HG03520 (cell line): Measurements from ENCODE around the gene CAPZA2.
"Not testable (repeated sequence)": the region's sequence is repeated elsewhere in the genome, so short reads cannot be mapped to it uniquely, and the experiment has no call there.

Source experiments
- ATAC-seq: cut with Tn5 transposase; IDR thresholded peaks from one replicate; pipeline ENCODE4 v1.9.1; 2021; ENCODE audit warnings: mild to moderate bottlenecking, moderate library complexity; ENCODE audit not compliant: unreplicated experiment

CAPZA2 gene

DNA sequence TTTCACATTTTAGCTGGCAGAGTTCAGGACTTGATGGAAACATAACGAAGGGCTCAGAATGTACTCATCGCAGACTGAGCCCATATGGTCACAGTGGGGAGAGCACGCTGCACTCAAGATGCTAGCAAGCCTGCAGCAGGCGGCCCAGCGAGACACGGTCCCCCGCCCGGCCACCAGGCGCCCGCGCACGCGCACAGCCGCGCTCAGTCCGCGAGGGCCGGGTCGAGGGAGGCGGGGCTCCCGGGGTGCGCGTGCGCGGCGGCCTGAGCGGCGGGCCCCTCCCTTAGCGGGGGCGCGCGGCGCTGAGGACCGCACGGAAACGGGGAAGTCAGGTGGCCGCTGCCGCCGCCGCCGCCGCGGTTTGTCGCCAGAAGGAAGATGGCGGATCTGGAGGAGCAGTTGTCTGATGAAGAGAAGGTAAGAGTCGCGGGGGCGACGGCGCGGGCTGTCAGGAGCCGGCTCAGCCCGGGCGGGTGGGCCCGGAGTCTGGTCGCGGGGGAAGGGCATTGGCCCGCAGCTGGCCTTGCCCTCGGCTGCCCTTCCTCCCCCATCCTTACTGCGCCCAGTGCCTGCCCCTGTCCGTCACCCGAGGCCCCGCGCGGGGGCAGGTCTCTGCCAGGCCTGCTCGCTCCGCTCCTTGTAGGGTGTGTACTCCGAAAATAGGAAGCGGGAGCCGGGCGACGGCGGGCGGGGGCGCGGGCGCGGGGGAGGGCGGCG is at the start of gene CAPZA2:
Gene CAPZA2, plus strand, starts transcription at position 354 of the 717 bp plus-strand sequence. Its CDS starts 25 bp downstream, at position 379.
- ATAC-seq = peak; percentile 91

DNA sequence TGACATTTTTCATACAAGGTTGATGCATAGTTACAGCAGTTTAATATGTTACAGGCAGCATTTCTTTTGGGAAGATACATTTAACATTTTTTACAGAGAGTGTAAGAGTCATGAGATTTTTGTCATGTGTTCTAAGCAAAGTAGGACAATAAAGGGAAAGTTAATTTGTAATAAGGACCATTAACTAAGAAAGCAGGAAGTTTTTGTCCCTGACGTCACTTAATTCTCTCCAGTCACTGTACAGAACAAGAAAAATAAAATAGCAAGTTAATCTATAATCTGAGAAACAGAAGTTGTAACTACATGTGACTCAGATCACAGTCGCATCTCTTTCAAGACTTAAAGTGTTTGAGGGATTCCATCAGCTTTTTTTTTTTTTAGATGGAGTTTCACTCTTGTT is 49.5 kb upstream of the CAPZA2 start:
- no peak for ATAC-seq

DNA sequence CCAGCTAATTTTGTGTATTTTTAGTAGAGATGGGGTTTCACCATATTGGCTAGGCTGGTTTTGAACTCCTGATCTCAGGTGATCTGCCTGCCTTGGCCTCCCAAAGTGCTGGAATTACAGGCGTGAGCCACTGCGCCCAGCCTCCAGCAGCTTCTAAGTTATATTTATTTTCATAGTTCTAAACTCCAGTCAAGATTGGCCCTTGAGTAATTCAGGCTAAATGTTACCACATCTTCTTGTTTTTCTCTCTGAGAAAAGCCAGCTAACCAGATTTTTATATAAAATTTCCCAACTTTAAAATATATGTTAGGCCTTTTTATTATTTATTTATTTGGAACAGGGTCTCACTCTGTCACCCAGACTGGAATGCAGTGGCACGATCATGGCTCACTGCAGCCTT is 49.0 kb upstream of the CAPZA2 start:
- ATAC-seq = not testable (repeated sequence)

DNA sequence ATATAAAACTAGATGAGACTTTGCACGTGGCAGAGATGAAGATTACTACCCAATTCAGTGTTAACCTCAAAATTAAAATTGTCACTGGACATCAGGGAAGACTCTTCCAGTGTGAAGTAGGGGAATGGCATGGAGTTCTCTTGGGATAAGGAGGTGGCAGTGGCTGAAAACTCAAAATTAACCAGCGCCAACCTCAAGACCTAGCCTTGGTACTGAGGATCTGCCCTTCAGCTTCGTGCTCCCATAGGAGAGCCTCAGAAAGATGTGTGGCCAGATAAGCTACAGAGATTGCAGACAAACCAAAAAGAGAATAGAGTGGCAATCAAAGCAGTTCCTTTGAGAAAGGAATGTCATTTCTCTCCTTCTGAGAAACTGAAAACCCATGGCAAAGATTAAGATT is 47.3 kb upstream of the CAPZA2 start:
- no peak for ATAC-seq

DNA sequence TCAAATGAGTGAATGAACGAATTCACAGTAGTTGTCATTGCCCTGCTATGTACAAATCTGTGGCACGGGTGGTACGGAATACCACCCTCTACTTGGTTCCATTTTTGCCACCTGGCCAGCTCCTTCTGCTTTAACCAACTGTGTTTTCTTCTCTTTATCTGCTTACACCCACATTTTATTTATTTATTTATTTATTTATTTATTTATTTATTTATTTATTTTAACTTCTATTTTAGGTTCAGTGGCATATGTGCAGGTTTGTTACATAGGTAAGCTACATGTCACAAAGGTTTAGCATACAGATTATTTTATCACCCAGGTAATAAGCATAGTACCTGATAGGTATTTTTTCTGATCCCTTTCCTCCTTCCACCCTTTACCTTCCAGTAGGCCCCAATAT is 42.2 kb upstream of the CAPZA2 start:
- no peak for ATAC-seq

DNA sequence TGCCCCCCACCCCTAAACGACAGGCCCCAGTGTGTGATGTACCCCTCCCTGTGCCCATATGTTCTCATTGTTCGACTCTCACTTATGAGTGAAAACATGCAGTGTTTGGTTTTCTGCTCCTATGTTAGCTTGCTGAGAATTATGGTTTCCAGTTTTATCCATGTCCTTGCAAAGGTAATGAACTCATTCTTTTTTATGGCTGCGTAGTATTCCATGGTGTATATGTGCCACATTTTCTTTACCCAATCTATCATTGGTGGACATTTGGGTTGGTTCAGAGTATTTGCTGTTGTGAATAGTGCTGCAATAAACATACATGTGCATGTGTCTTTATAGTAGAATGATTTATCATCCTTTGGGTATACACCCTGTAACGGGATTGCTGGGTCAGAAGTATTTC is 40.7 kb upstream of the CAPZA2 start:
- ATAC-seq = not testable (repeated sequence)

DNA sequence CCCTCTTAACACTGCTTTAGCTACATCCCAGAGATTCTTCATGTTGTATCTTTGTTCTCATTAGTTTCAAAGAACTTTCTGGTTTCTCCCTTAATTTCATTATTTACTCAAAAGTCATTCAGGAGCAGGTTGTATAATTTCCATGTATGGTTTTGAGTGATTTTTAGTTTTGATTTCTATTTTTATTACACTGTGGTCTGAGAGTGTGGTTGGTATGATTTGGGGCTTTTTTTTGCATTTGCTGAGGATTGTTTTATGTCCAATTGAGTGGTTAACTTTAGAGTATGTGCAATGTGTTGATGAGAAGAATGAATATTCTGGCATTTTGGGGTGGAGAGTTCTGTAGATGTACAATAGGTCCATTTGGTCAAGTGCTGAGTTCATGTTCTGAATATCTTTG is 37.9 kb upstream of the CAPZA2 start:
- ATAC-seq = no peak

DNA sequence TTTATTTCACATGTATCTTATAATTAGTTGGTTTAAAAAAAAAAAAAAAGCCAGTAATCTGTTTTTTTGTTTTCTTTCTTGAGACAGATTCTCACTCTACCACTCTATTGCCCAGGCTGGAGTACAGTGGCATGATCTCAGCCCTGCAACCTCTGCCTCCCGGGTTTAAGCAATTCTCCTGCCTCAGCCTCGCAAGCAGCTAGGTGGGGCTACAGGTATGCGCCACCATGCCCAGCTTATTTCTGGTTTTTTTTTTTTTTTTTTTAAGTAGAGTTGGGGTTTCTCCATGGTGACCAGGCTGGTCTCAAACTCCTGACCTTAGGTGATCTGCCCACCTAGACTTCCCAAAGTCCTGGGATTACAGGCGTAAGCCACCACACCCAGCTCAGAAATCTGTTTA is 34.1 kb upstream of the CAPZA2 start:
- ATAC-seq = no peak

DNA sequence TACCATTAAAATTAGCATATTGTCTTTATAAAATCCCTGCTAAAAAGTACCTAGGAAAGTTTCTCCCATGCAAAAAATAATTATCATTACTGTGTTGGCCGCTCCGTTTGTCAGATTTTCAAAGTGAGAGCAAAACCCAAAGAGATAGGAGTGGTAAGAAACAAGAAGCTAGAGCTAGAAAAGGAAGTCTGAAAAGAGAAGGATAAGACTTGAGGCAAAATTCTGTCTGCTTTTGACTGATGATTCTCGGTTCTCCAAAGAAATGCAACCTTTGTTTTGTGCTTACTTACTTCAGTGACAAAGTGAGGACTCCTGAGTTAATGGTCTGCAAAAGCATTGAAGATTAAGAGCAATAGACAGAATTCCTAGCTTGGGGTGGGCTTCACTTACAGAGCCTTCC is 33.3 kb upstream of the CAPZA2 start:
- ATAC-seq = no peak

DNA sequence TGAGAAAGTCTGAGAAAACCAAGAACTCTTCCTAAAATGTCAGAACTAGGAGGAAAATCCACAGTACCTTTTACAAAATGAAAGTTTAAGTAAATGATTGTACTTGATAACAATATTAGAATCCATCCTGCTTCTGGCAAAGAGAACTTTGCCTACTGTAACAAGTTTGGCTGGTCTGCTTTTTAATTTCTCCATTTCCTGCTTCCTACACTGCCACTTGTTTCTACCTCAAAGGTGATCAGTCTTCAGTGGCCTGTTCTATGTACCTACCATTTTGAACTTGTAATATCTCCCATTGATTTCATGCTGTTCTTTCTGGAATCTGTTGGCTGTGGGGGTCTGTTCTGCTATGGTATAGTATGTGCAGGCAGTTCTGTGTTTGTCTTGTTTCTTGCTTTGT is 32.9 kb upstream of the CAPZA2 start:
- ATAC-seq = no peak

DNA sequence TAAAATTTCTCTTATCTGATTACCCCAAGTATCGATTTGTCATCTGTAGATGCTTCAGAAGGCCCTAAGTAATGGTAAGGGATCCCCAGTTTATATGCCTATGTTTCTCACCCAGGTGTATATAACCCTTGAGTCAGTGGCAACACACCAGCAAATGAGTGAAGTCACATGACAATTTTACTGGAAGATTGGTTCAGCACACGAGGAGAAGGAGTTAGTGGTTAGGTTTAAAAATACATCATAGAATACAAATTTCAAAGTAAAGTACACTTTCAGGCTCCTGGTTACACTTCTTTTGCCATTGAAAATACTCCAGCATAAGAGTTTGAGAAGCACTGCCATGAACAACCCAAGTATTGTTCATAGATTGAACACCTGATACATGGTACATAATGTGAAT is 29.7 kb upstream of the CAPZA2 start:
- no peak for ATAC-seq

DNA sequence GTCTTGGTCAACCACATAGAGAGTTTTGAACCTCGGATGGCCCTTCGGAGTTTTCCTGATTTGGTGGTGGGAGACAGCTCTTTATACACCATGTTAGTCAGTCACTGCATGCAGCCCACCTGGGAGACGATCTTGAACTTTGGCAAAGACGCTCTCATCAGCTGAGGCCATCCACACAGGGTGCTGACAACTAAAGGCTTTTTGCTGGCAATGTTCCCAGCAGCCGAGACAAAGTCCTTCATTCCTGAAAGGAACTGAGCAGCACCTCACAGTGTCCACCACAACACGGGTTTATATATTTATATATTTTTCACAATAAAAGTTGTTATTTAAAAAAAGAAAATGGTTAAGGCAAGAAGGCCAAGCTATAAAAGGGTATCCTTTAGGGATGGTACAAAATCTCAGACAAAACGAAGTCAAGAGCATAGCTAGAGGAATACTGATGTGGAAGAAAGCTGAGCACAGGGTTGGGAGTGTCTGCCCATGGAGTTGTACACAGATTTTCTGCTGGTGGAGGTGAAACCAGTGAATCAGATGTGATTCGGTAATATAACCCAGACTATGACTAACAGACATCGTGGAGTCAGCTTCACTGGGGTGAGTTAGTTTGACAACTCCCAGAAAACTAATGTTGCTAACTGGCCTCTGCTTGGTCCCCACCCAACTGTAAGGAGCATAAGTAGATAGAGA is 27.4 kb upstream of the CAPZA2 start:
- no peak for ATAC-seq

DNA sequence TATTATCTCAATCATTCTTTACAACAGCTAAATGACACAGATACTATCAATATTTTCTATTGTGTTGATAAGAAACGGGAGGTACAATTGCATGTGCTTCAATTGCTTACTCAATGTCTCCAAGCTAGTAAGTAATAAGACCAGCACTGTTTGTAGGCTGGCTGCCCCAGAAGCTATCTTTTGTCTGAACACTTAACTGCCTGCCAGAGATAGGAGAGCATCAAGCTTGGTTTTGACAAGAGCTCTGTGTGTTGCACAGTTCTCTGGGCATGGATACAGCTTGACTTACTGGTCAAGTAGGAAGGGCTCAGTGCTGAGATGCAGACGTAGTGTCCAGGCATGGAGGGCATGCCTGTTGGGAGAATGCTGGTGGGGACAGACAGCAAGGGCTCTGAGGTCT is 26.3 kb upstream of the CAPZA2 start:
- ATAC-seq = no peak

DNA sequence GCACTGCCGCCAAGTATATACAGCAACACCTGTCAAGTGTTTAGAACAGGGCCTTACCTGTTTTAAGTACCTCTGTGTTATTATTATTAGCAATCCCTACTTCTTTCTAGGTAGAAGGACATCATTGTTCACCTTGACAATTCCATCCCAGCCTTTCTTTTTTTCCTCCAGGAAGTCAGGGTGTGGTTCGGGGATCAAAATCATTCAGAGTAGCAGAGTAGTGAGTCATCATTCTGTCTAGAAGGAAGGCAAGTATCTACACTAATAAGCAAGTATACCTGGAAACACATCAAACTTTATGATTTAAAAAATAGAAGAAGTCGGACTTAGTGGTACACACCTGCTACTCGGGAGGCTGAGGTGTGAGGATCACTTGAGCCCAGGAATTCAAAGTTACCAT is 25.5 kb upstream of the CAPZA2 start:
- ATAC-seq = no peak

DNA sequence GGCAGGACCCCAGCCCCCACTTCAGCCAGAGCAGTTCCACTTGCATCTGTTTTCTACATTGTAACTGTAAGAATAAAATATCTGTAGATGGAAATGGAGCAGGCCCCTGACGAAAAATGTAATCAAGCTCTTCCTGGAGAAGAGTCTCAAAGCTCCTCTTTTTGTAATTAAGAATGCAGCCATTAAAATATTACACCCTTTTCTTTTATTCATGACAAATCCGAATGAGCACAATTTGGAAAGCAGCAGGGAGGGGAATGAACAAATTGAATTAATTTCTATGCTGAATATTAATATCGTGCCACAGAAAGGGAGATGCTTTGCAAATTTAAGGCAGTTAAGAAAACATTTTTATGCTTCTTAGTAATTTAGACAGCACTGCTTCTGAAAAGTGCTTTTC is 24.8 kb upstream of the CAPZA2 start:
- ATAC-seq = no peak

DNA sequence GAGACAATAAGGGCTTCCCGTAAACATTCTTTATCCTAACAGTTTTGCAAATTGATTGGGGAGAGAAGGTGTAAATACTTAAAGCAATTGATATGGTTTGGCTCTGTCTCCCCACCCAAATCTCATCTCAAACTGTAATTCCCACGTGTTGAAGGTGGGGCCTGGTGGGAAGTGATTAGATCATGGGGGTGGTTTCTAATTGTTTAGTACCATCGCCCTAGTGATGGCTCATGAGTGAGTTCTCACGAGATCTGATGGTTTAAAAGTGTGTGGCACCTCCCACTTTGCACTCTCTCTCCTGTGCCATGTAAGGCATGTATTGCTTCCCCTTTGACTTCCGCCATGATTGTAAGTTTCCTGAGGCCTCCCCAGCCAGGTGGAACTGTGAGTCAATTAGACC is 22.1 kb upstream of the CAPZA2 start:
- ATAC-seq = no peak

DNA sequence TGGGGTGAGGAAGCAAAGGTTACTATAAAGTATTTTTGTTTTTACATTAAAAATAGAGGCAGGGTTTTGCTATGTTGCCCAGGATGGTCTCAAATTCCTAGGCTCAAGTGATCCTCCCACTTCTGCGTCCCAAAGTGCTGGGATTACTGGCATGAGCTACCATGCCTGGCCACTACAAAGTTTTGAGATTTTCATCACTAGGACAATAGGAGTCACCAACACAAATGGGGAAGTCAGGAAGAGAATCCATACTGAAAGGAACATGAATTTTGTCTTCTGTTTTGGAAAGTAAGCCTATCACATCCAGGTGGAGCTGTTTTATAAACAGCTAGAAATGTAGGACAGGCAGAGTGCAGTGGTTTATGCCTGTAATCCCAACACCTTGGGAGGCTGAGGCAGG is 20.0 kb upstream of the CAPZA2 start:
- ATAC-seq = no peak

DNA sequence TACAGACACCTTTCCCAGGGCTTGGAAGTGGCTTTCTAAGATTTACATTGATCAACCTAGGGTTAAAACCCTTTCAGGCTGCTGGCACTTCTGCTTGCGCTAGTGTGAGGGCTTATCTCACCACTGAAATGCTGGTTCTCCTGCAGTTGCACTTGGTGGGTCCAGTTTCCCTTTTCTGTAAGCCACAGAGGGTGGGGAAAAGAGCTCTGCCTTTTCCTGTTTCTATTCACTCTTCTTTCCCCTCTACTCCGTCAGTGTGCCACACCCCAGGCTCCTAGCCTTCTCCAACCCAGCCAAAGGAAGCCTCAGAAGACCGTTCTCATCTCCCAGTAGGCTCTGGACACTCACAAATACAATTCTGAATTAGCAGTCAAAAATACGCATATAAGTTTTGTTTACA is 19.0 kb upstream of the CAPZA2 start:
- no peak for ATAC-seq

DNA sequence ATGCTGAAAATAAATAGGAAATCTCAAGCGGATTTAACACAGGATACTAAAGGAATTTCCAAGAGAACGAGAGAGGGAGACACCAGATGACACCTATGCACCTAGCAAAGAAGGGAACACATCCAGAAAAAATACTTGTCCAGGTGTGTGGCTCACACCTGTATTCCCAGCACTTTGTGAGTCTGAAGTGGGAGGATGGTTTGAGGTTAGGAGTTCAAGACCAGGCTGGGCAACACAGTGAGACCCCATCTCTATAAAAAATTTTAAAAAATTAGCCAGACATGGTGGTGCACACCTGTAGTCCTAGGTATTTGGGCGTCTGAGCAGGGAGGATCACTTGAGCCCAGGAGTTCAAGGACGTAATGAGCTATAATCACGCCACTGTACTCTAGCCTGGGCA is 11.2 kb upstream of the CAPZA2 start:
- ATAC-seq = no peak

DNA sequence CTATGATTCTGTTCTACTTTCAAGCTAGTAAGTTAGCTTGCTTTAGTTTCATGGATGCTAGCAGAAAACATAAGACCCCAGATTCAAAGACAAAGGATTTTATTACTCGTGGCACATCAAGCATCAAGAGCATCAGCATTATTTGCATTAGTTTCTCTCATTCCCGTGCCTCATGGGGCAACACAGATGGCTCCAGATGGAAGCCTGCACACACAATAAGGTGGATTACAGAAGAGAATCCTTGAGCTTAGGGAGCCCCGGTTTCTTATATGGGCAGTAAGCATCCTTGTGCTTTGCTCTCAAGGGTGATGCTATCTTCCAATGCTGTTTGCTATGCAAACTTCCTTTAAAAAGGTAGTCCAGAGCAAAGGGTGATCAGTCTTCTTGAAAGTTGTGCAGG is 10.7 kb upstream of the CAPZA2 start:
- no peak for ATAC-seq

DNA sequence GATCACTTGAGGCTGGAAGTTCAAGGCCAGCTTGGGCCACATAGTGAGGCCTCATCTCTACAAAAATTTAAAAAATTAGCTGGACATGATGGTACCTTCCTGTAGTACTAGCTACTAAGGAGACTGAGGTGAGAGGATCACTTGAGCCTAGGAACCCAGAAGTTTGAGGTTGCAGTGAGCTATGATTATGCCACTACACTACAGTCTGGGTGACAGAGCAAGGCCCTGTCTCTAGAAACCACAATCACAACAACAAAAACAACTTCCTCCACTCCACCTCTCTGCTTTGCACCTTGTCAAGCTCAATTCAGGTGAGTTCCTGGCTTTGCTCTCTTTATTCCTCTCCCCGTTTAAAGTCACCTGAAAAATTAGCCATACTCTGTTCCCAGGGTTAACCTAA is 8.3 kb upstream of the CAPZA2 start:
- ATAC-seq = no peak

DNA sequence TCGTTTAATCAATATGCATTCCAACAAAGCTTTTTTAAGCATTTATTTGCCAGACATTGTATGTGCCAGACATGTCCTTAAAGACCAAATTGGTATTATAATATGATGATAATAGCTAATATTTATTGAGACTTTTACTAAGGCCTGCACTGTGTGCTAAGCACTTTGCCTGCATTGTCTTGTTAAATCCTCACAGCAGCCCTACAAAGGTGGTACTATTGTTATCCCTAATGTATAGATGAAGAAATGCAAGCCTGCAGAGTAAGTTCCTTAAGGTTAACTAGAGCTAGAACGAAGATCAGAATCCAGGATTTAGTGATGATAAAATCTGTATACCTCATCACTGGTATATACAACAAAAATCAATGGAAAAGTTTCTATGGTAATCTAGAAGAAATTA is 5.3 kb upstream of the CAPZA2 start:
- no peak for ATAC-seq

DNA sequence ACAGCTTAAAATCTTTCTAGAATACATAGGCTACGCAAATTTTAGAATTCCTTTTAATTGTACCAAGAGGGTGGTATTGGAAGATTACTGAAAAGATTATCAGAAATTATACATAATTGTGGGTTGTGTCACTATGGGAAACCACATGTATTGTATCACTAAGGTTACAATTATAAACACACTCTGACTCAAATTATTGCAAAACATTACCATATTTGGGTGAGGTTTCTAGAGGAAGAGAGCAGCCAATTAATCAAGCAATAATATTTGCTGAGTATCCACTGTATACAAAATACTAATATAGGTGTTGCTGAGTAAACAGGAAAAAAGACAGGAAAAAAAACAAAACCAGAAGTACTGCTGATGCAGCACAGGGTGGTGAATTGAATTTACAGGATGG is 3.1 kb upstream of the CAPZA2 start:
- no peak for ATAC-seq
